Stomach (tissue), 4 donors: ENCODE measurements around the gene EML5.

Experiments
- CTCF ChIP-seq, 7 experiments: fragments of 450-650 bp in 4 of 7; fragments of 200-600 bp in 3 of 7; sonication (generic) in 3 of 7; IDR thresholded peaks; one replicate each; pipeline ENCODE4 v1.5.1; 2016 to 2019; ENCODE audit warnings: antibody characterized with exemption in 7 of 7, control low read depth in 2 of 7, mild to moderate bottlenecking in 1 of 7
- POLR2A ChIP-seq, 4 donors: fragments of 450-650 bp; IDR thresholded peaks; one replicate each; pipeline ENCODE4 v1.6.1; 2016; ENCODE audit warnings: antibody characterized with exemption in 4 of 4, control low read depth in 2 of 4, mild to moderate bottlenecking in 1 of 4, moderate library complexity in 1 of 4

- no peak for TF ChIP-seq POLR2A (IDR thresholded peaks at IDR 0.05)
- no peak for TF ChIP-seq CTCF (IDR thresholded peaks at IDR 0.05)
Measured at GRCh38 chr14:88799522-88799921, 6.8 kb upstream of the EML5 start.
